Measurements from ENCODE around the gene HNRNPA3.
A peak's percentile ranks its signal among the peaks of the same experiment; 100 is the strongest.
"Not testable (repeated sequence)": the region's sequence is repeated elsewhere in the genome, so short reads cannot be mapped to it uniquely, and the experiment has no call there.

HNRNPA3 gene

GRCh38 chr2:177254433-177255226 is 42.0 kb downstream of the HNRNPA3 start:
- no peak for DNase-seq (ENCODE audit: low read depth in 4 of 4, low spot score in 1 of 4)

- DNase-seq (ENCODE audit: low read depth in 4 of 4, low spot score in 1 of 4), result no peak
These were observed 42.6 kb downstream of the HNRNPA3 start for GRCh38 chr2:177255227-177255601.

GRCh38 chr2:177256026-177256425 is 43.4 kb downstream of the HNRNPA3 start:
- DNase-seq (ENCODE audit: low read depth in 4 of 4, low spot score in 1 of 4), result no peak

- DNase-seq (ENCODE audit: low read depth in 4 of 4, low spot score in 1 of 4), result no peak
These were observed 44.1 kb downstream of the HNRNPA3 start for GRCh38 chr2:177256695-177257094.

GRCh38 chr2:177257471-177257870 is 44.9 kb downstream of the HNRNPA3 start:
- DNase-seq (ENCODE audit: low read depth in 4 of 4, low spot score in 1 of 4), result no peak

- no peak for DNase-seq (ENCODE audit: low read depth in 4 of 4, low spot score in 1 of 4)
These were observed 45.5 kb downstream of the HNRNPA3 start for GRCh38 chr2:177258059-177258458.

- DNase-seq (ENCODE audit: low read depth in 4 of 4, low spot score in 1 of 4), result no peak
These were observed 47.8 kb downstream of the HNRNPA3 start for GRCh38 chr2:177260379-177260778.

- DNase-seq (ENCODE audit: low read depth in 4 of 4, low spot score in 1 of 4), result no peak
These were observed 48.8 kb downstream of the HNRNPA3 start for GRCh38 chr2:177261116-177262060.

GRCh38 chr2:177262092-177262491 is 49.5 kb downstream of the HNRNPA3 start:
- no peak for DNase-seq (ENCODE audit: low read depth in 4 of 4, low spot score in 1 of 4)

GRCh38 chr2:177262958-177263450 is 50.4 kb downstream of the HNRNPA3 start:
- no peak for DNase-seq (ENCODE audit: low read depth in 4 of 4, low spot score in 1 of 4)

GRCh38 chr2:177263451-177264208 is 51.0 kb downstream of the HNRNPA3 start:
- DNase-seq (ENCODE audit: low read depth in 4 of 4, low spot score in 1 of 4), result peak; percentile 84 to 88 (median 86)

- no peak for DNase-seq (ENCODE audit: low read depth in 4 of 4, low spot score in 1 of 4)
These were observed 51.7 kb downstream of the HNRNPA3 start for GRCh38 chr2:177264209-177264692.

GRCh38 chr2:177264693-177265587 is 52.3 kb downstream of the HNRNPA3 start, which contains the start of gene NFE2L2:
Gene NFE2L2 (minus strand): TSS chr2:177264727. CDS start chr2:177264576, 151 bp downstream.
- DNase-seq (ENCODE audit: low read depth in 4 of 4, low spot score in 1 of 4), result peak; percentile 84 to 93 (median 89)

GRCh38 chr2:177265824-177266817 is 53.5 kb downstream of the HNRNPA3 start:
- DNase-seq (ENCODE audit: low read depth in 4 of 4, low spot score in 1 of 4), result no peak

GRCh38 chr2:177266955-177267354 is 54.4 kb downstream of the HNRNPA3 start:
- not testable (repeated sequence) for DNase-seq (ENCODE audit: low read depth in 4 of 4, low spot score in 1 of 4)

GRCh38 chr2:177268187-177268871 is 55.7 kb downstream of the HNRNPA3 start:
- DNase-seq (ENCODE audit: low read depth in 4 of 4, low spot score in 1 of 4), result no peak

GRCh38 chr2:177268901-177269300 is 56.3 kb downstream of the HNRNPA3 start:
- DNase-seq (ENCODE audit: low read depth in 4 of 4, low spot score in 1 of 4), result no peak

- no peak for DNase-seq (ENCODE audit: low read depth in 4 of 4, low spot score in 1 of 4)
These were observed 57.9 kb downstream of the HNRNPA3 start for GRCh38 chr2:177270531-177270930.

All from stimulated activated CD4-positive, alpha-beta T cell treated with anti-CD3 and anti-CD28 coated beads, Interleukin-1b, Interleukin-23, amount 100 ng/mL, for 24 hours (primary cell).